ENCODE measurements around the gene ITGA1.
"Not testable (repeated sequence)": the region's sequence is repeated elsewhere in the genome, so short reads cannot be mapped to it uniquely, and the experiment has no call there.

Gene ITGA1

DNA sequence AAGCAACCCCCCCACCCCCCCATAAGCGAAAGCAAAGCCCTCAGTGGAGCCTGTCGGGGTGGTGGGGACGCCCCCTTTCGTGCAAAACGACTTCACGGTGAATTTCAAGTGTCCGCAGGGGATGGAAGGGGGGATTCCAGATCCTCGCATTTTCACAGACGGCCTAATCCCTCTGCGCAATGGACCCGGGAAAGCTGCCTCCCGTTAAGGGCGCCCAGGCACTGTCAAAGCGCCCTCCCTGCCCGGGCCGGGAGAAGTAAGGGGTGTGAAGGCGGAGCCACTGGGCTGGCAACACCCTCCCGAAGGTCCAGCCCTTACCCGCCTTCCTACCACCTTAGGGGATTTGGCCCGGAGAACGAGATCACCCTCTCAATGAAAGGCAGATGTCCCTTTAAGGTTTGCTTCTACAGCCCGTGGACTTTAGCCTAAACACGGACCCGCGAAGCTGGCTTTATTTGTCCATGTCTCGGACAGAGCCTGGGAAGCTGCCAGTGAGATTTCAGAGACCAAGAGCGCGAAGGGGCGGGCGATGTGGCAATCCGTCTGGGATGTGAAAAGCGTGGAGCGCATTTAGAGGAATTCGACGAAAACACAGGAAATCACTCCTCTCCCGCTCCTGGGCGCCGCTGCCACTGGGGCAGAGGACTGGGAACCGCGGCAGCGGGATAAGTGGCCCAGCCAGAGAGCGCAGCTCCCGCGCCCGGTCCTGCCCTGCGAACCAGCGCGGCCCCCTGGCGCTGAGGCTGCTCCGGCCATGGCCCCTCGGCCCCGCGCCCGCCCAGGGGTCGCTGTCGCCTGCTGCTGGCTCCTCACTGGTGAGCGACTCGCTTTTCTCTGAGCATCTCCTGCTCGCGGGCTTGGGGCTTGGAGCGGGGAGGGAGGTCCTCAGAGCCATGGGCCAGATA is at the start of gene ITGA1, which contains the start of gene PELO:
Gene ITGA1 (plus strand): TSS at position 317 of the 905 bp plus-strand sequence. CDS start 438 bp downstream, at position 755.
Gene PELO (plus strand): TSS at position 317 of the 905 bp plus-strand sequence. CDS start 12,479 bp downstream, outside the sequence.
- no peak for DNase-seq (ENCODE audit: low spot score)

DNA sequence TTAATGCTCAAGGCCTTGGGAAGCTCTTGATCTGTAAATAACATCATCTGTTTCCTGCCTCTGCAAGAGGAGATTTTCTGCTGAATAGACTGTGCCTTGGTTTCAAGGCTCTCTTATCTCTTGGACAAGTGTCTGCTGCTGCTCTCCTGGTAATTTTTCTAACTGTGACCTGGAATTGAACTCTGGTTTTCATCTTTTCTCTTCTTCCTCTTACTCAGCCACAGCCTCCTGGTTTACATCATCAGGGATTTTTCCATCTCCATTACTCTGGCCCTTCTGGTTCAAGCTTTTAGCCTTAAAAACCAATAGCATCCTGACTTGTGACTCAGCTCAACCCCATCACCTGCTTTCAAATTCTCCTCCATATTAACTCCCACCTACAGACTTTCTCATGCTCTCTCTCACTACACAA is 49.6 kb upstream of the ITGA1 start:
- DNase-seq (ENCODE audit: low spot score): no peak

DNA sequence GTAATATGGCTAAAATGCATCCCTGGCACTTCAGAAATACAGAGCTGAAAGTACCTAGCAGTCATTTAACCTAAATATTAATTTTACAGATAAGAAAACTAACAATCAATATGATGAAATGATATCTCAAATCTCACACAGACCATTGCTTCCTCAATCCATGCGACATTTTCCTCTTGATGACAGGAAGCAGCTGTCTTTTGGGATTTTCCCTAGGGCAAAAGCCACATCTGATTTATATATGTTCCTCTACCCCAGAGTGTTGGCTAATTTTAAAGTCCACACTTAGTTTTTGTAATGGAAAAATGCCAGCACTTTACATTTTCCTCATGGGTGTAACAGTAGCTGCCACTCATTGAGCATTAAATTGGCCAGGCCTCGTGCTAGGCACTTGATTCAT is 47.7 kb upstream of the ITGA1 start:
- DNase-seq (ENCODE audit: low spot score): no peak

DNA sequence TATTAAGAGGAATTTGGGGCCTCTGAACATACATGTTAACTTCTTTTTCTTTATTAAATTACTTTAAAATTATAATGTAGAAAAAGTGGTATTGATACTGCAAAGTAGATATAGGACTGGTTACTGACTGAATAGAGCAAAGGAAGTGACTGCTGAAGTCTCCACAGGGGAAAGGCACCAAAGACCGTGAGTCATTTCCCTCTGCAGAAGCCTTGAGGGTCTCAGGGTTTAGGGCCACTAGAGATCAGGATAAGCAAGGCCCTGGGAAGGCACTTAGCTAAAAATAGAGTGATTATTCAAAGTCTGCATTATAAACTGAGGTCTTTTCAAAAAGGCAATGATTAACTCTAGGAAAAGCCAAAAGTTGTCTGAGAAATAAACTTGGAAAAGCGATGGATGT is 44.7 kb upstream of the ITGA1 start:
- DNase-seq (ENCODE audit: low spot score): no peak

DNA sequence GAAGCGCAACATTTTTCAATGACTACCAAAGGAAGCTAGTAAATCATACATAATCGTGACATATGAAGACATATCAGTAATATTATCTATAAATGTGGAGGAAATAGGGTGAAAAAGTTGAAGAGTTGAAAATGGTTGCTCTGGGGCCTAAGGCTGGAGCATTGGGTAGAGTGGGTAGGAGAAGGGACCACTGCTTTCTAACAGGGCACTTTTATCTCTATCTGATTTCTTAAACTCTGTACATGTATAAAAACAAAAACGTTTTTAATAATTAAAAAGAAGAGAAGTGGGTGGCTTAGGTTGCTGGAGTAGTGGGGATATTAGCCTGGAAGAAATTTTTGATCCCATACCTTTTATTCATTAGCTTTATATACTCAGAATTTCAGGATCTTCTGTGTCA is 44.2 kb upstream of the ITGA1 start:
- DNase-seq (ENCODE audit: low spot score): no peak

GRCh38 chr5:52743970-52744369 is 43.7 kb upstream of the ITGA1 start:
- no peak for DNase-seq (ENCODE audit: low spot score)

- DNase-seq (ENCODE audit: low spot score): not testable (repeated sequence)
Observed at GRCh38 chr5:52744867-52745458, 42.8 kb upstream of the ITGA1 start.

GRCh38 chr5:52746539-52746938 is 41.2 kb upstream of the ITGA1 start:
- no peak for DNase-seq (ENCODE audit: low spot score)

GRCh38 chr5:52748590-52748989 is 39.1 kb upstream of the ITGA1 start:
- DNase-seq (ENCODE audit: low spot score): no peak

DNA sequence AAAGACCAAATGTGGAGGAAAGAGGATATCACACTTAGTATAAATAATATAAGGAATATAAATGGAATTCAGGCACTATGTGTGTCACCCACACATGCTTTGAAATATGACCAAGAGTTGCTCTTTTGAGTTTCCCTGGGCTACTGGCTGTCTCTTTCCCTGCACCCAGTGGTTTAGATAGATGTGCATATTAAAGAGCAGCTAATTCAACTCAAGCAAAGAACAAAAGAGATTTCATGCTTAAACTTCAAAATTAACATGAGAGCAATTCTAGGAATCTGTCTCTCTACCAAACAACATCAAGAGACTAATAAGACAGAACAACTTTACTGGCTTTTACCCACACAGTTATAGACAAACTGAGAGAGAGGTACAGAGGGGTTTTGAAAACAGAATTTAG is 38.0 kb upstream of the ITGA1 start:
- no peak for DNase-seq (ENCODE audit: low spot score)

DNA sequence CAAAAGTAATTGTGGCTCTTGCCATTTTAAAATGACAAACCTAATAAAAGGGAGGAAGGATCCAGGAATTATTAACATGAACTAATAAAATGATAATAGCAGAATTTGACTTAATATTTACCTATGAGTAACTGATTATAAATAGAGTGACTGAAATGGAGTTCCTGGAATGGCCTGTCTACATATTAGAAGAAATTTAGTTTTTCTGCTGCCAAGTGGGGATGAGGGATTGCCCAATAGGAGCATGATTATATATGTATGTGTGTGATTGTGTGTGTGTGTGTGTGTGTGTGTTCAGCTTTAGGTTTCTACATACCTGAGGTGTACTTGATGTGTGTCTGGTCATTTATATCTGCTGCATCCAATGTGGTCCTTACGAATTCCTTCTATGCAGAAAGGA is 36.6 kb upstream of the ITGA1 start:
- no peak for DNase-seq (ENCODE audit: low spot score)

- DNase-seq (ENCODE audit: low spot score): no peak
Observed at GRCh38 chr5:52754051-52754450, 33.7 kb upstream of the ITGA1 start.

DNA sequence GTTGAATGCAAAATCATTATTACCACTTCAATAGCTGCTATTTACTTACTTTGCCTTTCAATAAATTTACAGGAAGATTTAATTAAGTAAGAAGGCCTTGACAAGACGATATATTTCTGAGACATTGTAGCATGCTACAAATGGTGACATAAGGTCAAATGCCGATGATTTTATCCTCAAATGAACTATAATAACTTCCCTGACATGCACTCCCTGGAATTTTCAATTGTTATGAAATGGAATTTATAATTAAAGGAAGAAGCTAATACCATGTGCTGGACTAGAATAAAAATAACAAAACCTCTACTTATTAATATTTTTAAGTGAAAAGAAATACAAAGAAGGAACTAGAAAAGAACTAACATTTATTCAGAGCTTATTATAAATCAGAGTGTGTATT is 30.2 kb upstream of the ITGA1 start:
- no peak for DNase-seq (ENCODE audit: low spot score)

DNA sequence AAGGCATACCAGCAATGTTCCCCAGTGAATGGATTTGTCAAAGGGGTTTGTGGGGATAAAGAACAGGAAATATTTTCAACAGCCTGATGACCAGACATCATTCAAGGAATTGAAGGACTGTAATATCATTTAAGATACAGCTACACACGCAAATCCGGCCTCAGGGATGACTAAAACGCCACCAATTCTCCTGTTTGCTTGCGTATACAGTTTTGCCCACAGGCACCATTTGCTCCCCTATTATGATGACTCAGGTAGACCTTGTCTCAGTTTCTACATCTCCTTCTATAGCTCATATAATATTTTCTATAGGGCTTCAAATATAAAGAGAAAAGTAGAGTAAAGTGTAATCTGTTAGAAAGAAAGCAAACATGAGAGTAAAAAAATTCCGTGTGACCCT is 29.7 kb upstream of the ITGA1 start:
- DNase-seq (ENCODE audit: low spot score): no peak

DNA sequence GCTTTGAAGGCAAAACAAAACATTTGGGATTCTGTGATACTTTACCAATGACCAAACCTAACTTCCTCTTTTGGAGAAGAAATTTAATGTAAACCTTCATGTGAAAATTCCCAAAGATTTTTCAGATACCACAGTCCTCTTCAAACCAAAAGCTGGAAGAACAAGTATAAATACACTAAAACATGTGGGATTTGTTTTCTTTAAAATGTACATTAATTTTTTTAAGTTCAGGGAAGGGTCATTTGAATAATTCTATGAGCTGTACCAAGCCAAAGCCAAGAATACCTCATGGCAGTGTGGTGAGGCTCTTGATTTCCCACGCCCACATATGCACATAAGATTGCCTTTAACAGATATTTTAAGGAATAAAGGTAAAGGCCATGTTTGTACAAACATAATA is 28.4 kb upstream of the ITGA1 start:
- DNase-seq (ENCODE audit: low spot score): no peak

GRCh38 chr5:52760695-52761366 is 26.9 kb upstream of the ITGA1 start:
- DNase-seq (ENCODE audit: low spot score): no peak

DNA sequence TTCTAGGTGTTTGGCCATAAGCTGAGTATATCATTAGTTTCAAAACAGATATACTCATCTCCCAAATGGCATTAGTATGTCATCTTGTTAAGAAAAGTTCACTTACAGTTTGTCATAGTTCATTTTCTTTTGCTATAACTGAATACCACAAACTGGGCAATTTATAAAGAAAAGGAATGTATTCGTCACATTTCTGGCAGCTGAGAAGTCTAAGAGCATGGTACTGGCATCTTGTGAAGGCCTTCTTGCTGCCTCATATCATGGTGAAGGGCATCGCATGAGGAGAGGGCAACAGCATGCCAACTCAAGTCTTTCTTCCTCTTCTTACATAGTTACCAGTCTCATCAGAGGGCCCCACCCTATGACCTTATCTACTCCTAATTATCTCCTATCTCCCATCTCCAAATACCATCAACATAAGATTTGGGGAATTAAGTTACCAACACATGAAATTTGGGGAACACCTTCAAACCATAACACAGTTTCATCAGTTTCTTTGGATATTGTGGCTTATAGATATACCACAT is 20.4 kb upstream of the ITGA1 start:
- DNase-seq (ENCODE audit: low spot score): no peak

GRCh38 chr5:52767766-52768480 is 19.8 kb upstream of the ITGA1 start:
- DNase-seq (ENCODE audit: low spot score): no peak

DNA sequence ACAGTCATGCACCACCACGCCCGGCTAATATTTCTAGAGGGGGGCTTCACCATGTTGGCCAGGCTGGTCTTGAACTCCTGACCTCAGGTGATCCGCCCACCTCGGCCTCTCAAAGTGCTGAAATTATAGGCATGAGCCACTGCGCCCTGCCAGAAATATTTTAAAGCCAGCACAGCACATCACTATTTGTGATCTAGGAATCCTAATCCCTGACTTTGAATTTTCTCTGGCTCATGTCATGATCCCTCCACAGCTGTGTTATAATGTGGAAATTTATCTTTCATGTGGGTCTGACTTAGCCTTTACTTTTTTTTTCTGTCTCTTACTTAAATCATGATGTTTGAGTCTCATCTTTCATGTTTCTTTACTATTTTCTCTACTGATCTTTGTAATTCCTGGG is 18.7 kb upstream of the ITGA1 start:
- no peak for DNase-seq (ENCODE audit: low spot score)

- no peak for DNase-seq (ENCODE audit: low spot score)
Observed at GRCh38 chr5:52770287-52770939, 17.3 kb upstream of the ITGA1 start.

- DNase-seq (ENCODE audit: low spot score): no peak
Observed at GRCh38 chr5:52771343-52772039, 16.2 kb upstream of the ITGA1 start.

All from hematopoietic multipotent progenitor cell treated with erythropoietin and hydrocortisone succinate and interleukin-3 and kit ligand, for 15 days (in vitro differentiated cells).